GM18909 (cell line): ENCODE results near the gene COTL1.

ENCODE experiments used
- ATAC-seq: cut with Tn5 transposase; IDR thresholded peaks from one replicate; pipeline ENCODE4 v1.9.1; 2021; ENCODE audit warnings: mild to moderate bottlenecking; ENCODE audit not compliant: unreplicated experiment, poor library complexity

The COTL1 gene

GRCh38 chr16:84600343-84601229 lies 17.3 kb downstream of the COTL1 start:
- peak; percentile 70 for ATAC-seq

GRCh38 chr16:84599521-84600202 lies 18.2 kb downstream of the COTL1 start:
- ATAC-seq, result peak; percentile 48

GRCh38 chr16:84598360-84598759 lies 19.5 kb downstream of the COTL1 start:
- ATAC-seq, result no peak

GRCh38 chr16:84597931-84598351 lies 19.9 kb downstream of the COTL1 start:
- ATAC-seq, result no peak

GRCh38 chr16:84597528-84597896 lies 20.4 kb downstream of the COTL1 start:
- no peak for ATAC-seq

- no peak for ATAC-seq
These were observed 20.9 kb downstream of the COTL1 start for GRCh38 chr16:84596801-84597527.

- no peak for ATAC-seq
These were observed 21.7 kb downstream of the COTL1 start for GRCh38 chr16:84596161-84596560.

- ATAC-seq, result no peak
These were observed 22.8 kb downstream of the COTL1 start for GRCh38 chr16:84595052-84595481.

GRCh38 chr16:84594725-84595038 lies 23.2 kb downstream of the COTL1 start:
- ATAC-seq, result no peak

GRCh38 chr16:84593825-84594724 lies 23.8 kb downstream of the COTL1 start:
- ATAC-seq, result peak; percentile 94

- ATAC-seq, result no peak
These were observed 25.2 kb downstream of the COTL1 start for GRCh38 chr16:84592718-84593117.

GRCh38 chr16:84589975-84590719 lies 27.7 kb downstream of the COTL1 start:
- no peak for ATAC-seq

- ATAC-seq, result no peak
These were observed 28.9 kb downstream of the COTL1 start for GRCh38 chr16:84588991-84589390.

GRCh38 chr16:84585886-84586285 lies 32.0 kb downstream of the COTL1 start:
- peak; percentile 72 for ATAC-seq

GRCh38 chr16:84585467-84585866 lies 32.4 kb downstream of the COTL1 start:
- no peak for ATAC-seq

- no peak for ATAC-seq
These were observed 33.2 kb downstream of the COTL1 start for GRCh38 chr16:84584678-84585077.

GRCh38 chr16:84583995-84584394 lies 33.9 kb downstream of the COTL1 start:
- no peak for ATAC-seq

- ATAC-seq, result no peak
These were observed 34.8 kb downstream of the COTL1 start for GRCh38 chr16:84582958-84583516.

GRCh38 chr16:84581158-84581557 lies 36.7 kb downstream of the COTL1 start:
- no peak for ATAC-seq
